GM23338 (cell line): Measurements from ENCODE around the gene MIEN1.

Experiments used
- CREB1 ChIP-seq: fragments of 250-450 bp; sonication (Bioruptor Pico); IDR thresholded peaks from 2 replicates; pipeline ENCODE4 v1.5.0; 2020; ENCODE audit warnings: low read depth, mild to moderate bottlenecking, moderate library complexity
- EZH2 ChIP-seq: fragments of 200-600 bp; sonication (generic); IDR thresholded peaks from one replicate; pipeline ENCODE4 v1.8.0; 2017; ENCODE audit warnings: antibody characterized with exemption, mild to moderate bottlenecking, low read depth; ENCODE audit not compliant: unreplicated experiment
- EZH2phosphoT487 ChIP-seq: fragments of 200-600 bp; sonication (generic); IDR thresholded peaks from one replicate; pipeline ENCODE4 v1.8.1; 2018; ENCODE audit warnings: antibody characterized with exemption; ENCODE audit not compliant: unreplicated experiment
- JUNB ChIP-seq: IDR thresholded peaks from one replicate; pipeline ENCODE4 v1.6.1; 2016; ENCODE audit warnings: antibody characterized with exemption; ENCODE audit not compliant: unreplicated experiment
- NANOG ChIP-seq: IDR thresholded peaks from 2 replicates; pipeline ENCODE4 v1.6.1; 2016; ENCODE audit warnings: antibody characterized with exemption, borderline replicate concordance
- POLR2AphosphoS5 ChIP-seq: IDR thresholded peaks from 2 replicates; pipeline ENCODE4 v1.6.1; 2016; ENCODE audit warnings: antibody characterized with exemption, low read depth
- STAT1 ChIP-seq: IDR thresholded peaks from one replicate; pipeline ENCODE4 v1.6.1; 2016; ENCODE audit warnings: antibody characterized with exemption; ENCODE audit not compliant: unreplicated experiment
- ZNF114 ChIP-seq: fragments of 250-450 bp; sonication (Bioruptor Pico); IDR thresholded peaks from 2 replicates; pipeline ENCODE4 v1.5.0; 2020; ENCODE audit warnings: mild to moderate bottlenecking, moderate library complexity
- ZNF331 ChIP-seq: fragments of 250-450 bp; sonication (Bioruptor Pico); IDR thresholded peaks from 2 replicates; pipeline ENCODE4 v1.5.0; 2020; ENCODE audit warnings: low read depth, mild to moderate bottlenecking, moderate library complexity
- TF ChIP-seq, protein P1 (sequence below), 2 experiments: fragments of 200-600 bp in 1 of 2; sonication (generic) in 1 of 2; conservative IDR thresholded peaks; 2 replicates each; pipeline versions ENCODE4 v1.5.1 to v1.6.1; 2016 to 2017; ENCODE audit warnings: antibody characterized with exemption in 2 of 2, low read depth in 2 of 2, mild to moderate bottlenecking in 2 of 2, moderate library complexity in 1 of 2
- TF ChIP-seq, protein P2 (sequence below): IDR thresholded peaks from one replicate; pipeline ENCODE4 v1.6.1; 2018; ENCODE audit warnings: antibody characterized with exemption; ENCODE audit not compliant: unreplicated experiment
- TF ChIP-seq, protein P3 (sequence below): IDR thresholded peaks from 2 replicates; pipeline ENCODE4 v1.6.1; 2016; ENCODE audit warnings: antibody characterized with exemption
- TF ChIP-seq, protein P4 (sequence below): fragments of 250-450 bp; sonication (Bioruptor Pico); IDR thresholded peaks from 2 replicates; pipeline ENCODE4 v1.5.0; 2020; ENCODE audit warnings: mild to moderate bottlenecking, moderate library complexity

DNA sequence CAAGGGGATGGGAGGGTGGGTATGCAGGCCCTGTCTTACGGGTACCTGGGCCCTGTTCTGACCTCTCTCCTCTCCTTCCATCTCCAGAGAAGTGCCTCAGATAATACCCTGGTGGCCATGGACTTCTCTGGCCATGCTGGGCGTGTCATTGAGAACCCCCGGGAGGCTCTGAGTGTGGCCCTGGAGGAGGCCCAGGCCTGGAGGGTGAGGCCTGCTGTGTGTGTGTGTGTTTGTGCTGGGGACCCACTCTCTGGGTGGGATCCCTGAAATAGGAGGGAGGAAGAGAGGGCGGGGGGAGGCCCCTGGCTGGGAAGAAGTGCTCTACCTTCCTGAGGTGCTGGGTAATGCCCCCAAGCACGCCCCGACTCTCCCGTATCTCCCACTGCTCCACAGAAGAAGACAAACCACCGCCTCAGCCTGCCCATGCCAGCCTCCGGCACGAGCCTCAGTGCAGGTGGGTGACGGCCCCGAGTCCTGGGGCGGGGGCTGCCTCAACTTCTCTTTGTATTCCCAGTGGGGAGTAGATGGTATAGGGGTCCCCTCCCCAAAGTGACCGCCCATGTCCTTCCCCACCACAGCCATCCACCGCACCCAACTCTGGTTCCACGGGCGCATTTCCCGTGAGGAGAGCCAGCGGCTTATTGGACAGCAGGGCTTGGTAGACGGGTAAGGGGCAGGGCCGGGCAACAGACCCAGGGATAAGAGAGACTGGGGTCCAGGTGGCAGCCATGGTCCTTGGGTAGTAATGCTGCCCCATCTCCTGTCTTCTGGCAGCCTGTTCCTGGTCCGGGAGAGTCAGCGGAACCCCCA is 15.2 kb upstream of the MIEN1 start:
- TF ChIP-seq, protein P1, sequence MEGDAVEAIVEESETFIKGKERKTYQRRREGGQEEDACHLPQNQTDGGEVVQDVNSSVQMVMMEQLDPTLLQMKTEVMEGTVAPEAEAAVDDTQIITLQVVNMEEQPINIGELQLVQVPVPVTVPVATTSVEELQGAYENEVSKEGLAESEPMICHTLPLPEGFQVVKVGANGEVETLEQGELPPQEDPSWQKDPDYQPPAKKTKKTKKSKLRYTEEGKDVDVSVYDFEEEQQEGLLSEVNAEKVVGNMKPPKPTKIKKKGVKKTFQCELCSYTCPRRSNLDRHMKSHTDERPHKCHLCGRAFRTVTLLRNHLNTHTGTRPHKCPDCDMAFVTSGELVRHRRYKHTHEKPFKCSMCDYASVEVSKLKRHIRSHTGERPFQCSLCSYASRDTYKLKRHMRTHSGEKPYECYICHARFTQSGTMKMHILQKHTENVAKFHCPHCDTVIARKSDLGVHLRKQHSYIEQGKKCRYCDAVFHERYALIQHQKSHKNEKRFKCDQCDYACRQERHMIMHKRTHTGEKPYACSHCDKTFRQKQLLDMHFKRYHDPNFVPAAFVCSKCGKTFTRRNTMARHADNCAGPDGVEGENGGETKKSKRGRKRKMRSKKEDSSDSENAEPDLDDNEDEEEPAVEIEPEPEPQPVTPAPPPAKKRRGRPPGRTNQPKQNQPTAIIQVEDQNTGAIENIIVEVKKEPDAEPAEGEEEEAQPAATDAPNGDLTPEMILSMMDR (conservative IDR thresholded peaks at IDR 0.05; ENCODE audit: low read depth in 2 of 2): no peak
- TF ChIP-seq POLR2AphosphoS5 (no peak), CREB1 (CRISPR knock-in tag) (no peak), EZH2 (no peak), NANOG (no peak), ZNF114 (CRISPR knock-in tag) (no peak), JUNB (no peak), ZNF331 (no peak), STAT1 (no peak), EZH2phosphoT487 (no peak)
- TF ChIP-seq, protein P2, sequence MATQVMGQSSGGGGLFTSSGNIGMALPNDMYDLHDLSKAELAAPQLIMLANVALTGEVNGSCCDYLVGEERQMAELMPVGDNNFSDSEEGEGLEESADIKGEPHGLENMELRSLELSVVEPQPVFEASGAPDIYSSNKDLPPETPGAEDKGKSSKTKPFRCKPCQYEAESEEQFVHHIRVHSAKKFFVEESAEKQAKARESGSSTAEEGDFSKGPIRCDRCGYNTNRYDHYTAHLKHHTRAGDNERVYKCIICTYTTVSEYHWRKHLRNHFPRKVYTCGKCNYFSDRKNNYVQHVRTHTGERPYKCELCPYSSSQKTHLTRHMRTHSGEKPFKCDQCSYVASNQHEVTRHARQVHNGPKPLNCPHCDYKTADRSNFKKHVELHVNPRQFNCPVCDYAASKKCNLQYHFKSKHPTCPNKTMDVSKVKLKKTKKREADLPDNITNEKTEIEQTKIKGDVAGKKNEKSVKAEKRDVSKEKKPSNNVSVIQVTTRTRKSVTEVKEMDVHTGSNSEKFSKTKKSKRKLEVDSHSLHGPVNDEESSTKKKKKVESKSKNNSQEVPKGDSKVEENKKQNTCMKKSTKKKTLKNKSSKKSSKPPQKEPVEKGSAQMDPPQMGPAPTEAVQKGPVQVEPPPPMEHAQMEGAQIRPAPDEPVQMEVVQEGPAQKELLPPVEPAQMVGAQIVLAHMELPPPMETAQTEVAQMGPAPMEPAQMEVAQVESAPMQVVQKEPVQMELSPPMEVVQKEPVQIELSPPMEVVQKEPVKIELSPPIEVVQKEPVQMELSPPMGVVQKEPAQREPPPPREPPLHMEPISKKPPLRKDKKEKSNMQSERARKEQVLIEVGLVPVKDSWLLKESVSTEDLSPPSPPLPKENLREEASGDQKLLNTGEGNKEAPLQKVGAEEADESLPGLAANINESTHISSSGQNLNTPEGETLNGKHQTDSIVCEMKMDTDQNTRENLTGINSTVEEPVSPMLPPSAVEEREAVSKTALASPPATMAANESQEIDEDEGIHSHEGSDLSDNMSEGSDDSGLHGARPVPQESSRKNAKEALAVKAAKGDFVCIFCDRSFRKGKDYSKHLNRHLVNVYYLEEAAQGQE: no peak
- TF ChIP-seq, protein P3, sequence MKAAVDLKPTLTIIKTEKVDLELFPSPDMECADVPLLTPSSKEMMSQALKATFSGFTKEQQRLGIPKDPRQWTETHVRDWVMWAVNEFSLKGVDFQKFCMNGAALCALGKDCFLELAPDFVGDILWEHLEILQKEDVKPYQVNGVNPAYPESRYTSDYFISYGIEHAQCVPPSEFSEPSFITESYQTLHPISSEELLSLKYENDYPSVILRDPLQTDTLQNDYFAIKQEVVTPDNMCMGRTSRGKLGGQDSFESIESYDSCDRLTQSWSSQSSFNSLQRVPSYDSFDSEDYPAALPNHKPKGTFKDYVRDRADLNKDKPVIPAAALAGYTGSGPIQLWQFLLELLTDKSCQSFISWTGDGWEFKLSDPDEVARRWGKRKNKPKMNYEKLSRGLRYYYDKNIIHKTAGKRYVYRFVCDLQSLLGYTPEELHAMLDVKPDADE: no peak
- TF ChIP-seq, protein P4, sequence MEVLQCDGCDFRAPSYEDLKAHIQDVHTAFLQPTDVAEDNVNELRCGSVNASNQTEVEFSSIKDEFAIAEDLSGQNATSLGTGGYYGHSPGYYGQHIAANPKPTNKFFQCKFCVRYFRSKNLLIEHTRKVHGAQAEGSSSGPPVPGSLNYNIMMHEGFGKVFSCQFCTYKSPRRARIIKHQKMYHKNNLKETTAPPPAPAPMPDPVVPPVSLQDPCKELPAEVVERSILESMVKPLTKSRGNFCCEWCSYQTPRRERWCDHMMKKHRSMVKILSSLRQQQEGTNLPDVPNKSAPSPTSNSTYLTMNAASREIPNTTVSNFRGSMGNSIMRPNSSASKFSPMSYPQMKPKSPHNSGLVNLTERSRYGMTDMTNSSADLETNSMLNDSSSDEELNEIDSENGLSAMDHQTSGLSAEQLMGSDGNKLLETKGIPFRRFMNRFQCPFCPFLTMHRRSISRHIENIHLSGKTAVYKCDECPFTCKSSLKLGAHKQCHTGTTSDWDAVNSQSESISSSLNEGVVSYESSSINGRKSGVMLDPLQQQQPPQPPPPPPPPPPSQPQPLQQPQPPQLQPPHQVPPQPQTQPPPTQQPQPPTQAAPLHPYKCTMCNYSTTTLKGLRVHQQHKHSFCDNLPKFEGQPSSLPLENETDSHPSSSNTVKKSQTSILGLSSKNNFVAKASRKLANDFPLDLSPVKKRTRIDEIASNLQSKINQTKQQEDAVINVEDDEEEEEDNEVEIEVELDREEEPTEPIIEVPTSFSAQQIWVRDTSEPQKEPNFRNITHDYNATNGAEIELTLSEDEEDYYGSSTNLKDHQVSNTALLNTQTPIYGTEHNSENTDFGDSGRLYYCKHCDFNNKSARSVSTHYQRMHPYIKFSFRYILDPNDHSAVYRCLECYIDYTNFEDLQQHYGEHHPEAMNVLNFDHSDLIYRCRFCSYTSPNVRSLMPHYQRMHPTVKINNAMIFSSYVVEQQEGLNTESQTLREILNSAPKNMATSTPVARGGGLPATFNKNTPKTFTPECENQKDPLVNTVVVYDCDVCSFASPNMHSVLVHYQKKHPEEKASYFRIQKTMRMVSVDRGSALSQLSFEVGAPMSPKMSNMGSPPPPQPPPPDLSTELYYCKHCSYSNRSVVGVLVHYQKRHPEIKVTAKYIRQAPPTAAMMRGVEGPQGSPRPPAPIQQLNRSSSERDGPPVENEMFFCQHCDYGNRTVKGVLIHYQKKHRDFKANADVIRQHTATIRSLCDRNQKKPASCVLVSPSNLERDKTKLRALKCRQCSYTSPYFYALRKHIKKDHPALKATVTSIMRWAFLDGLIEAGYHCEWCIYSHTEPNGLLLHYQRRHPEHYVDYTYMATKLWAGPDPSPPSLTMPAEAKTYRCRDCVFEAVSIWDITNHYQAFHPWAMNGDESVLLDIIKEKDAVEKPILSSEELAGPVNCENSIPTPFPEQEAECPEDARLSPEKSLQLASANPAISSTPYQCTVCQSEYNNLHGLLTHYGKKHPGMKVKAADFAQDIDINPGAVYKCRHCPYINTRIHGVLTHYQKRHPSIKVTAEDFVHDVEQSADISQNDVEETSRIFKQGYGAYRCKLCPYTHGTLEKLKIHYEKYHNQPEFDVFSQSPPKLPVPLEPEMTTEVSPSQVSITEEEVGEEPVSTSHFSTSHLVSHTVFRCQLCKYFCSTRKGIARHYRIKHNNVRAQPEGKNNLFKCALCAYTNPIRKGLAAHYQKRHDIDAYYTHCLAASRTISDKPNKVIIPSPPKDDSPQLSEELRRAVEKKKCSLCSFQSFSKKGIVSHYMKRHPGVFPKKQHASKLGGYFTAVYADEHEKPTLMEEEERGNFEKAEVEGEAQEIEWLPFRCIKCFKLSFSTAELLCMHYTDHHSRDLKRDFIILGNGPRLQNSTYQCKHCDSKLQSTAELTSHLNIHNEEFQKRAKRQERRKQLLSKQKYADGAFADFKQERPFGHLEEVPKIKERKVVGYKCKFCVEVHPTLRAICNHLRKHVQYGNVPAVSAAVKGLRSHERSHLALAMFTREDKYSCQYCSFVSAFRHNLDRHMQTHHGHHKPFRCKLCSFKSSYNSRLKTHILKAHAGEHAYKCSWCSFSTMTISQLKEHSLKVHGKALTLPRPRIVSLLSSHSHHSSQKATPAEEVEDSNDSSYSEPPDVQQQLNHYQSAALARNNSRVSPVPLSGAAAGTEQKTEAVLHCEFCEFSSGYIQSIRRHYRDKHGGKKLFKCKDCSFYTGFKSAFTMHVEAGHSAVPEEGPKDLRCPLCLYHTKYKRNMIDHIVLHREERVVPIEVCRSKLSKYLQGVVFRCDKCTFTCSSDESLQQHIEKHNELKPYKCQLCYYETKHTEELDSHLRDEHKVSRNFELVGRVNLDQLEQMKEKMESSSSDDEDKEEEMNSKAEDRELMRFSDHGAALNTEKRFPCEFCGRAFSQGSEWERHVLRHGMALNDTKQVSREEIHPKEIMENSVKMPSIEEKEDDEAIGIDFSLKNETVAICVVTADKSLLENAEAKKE (CRISPR knock-in tag): no peak
